Measurements from ENCODE around the gene RAPSN.

Gene RAPSN

GRCh38 chr11:47406896-47407745, 41.8 kb downstream of the RAPSN start:
- no peak for DNase-seq

DNA sequence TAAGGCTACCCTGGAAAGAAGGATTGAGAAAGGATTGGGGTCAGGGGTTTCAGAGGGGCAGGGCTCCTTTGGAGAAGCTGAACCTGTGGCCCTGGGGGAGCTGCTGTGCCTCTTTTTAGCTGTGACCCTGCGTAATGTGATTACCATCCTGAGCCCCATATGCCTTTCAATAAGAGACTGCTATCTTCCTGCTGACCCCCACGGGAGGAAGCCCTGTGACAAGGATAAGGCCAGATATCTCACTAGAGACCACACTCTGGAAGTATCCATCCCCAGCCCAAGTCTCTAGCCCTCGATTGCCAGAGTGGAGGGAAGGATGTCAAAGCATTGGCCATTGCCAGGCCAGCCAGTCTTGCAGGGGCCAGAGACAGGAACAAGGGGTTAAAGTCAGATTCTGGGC, 45.4 kb downstream of the RAPSN start:
- DNase-seq: no peak

- DNase-seq: no peak
These were observed 45.8 kb downstream of the RAPSN start for GRCh38 chr11:47403135-47403534.

- DNase-seq: no peak
These were observed 48.1 kb downstream of the RAPSN start for GRCh38 chr11:47400768-47401279.

- no peak for DNase-seq
These were observed 48.8 kb downstream of the RAPSN start for GRCh38 chr11:47399860-47400767.

GRCh38 chr11:47398551-47398950, 50.4 kb downstream of the RAPSN start:
- DNase-seq: no peak

- DNase-seq: no peak
These were observed 50.9 kb downstream of the RAPSN start for GRCh38 chr11:47398011-47398410.

GRCh38 chr11:47396049-47396320, 53.0 kb downstream of the RAPSN start:
- DNase-seq: no peak

DNA sequence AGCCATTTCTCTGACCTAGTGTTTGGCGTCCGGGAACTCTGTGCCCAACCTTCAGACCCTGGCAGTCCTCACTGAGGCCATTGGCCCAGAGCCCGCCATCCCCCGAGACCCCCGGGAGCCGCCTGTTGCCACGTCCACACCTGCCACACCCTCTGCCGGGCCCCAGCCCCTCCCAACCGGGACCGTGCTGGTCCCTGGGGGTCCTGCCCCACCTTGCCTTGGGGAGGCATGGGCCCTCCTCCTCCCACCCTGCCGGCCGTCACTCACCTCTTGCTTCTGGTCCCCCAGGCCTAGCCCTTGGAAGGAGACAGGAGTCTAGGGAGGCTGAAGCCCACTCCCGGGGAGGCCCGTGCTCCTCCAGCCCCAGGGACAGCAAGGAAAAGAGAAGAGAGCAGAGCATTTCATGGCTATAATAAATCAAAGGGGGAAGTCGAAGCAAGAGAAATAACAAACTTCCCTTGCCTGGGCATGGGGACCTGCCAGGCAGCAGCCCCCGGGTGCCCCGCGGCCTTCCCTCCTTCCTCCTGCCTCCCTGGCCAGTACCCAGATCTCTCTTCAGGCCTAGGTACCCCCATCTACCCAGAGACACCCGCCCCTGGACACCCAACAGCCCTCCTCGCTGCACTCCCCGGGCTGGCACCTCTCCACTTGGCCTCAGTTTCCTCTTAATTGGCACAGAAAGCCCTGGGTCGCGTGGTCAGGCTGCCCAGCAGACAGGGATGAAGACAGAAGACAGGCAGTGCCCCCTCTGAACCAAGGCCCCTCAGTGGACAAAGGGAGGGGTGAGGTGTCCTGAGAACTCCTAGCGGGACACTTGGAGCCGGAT, 53.5 kb downstream of the RAPSN start:
- no peak for DNase-seq

- no peak for DNase-seq
These were observed 54.4 kb downstream of the RAPSN start for GRCh38 chr11:47394322-47395222.

DNA sequence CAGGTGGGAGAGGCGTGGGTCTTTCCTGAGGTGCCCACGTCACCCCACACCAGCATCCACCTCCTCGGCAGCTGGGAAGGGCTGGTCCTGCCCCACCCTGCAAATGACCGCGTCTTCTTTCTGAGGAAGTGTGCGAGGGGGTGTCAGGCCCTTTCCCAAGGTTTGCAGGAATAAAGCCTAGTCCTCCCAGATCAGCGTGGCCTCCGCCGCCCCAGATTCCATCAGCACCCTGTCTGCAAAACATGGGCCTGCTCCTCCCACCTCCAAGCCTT, 55.0 kb downstream of the RAPSN start:
- no peak for DNase-seq

GRCh38 chr11:47393163-47394049, 55.5 kb downstream of the RAPSN start:
- no peak for DNase-seq

GRCh38 chr11:47392546-47393162, 56.3 kb downstream of the RAPSN start:
- DNase-seq: no peak

GRCh38 chr11:47391711-47392432, 57.1 kb downstream of the RAPSN start:
- DNase-seq: no peak

DNA sequence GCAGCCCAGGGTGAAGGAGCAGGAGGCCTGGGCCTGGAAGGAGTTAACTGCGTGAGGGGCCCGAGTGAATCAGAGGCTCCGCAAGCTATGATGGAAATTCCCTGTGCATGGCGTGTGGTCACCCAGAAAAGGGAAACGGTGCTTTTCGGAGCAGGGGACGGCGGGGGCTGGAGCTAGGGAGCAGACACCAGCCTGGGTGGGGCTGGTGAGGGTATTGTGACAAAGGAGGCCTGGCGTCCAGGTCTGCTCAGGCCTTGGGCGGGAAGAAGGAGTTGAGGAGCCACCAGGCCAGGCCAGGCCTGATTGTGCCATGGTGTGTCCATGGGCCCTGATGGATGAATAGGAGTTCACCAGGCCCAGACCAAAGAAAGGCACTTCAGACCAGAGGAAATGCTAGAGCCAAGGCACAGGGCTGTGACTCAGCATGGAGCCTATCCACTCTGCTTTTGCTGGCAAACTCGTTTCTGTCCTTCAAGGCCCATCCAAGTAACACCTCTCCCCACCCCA, 57.8 kb downstream of the RAPSN start:
- DNase-seq: no peak

- no peak for DNase-seq
These were observed 58.5 kb downstream of the RAPSN start for GRCh38 chr11:47390422-47390760.

- no peak for DNase-seq
These were observed 59.1 kb downstream of the RAPSN start for GRCh38 chr11:47389577-47390421.

DNA sequence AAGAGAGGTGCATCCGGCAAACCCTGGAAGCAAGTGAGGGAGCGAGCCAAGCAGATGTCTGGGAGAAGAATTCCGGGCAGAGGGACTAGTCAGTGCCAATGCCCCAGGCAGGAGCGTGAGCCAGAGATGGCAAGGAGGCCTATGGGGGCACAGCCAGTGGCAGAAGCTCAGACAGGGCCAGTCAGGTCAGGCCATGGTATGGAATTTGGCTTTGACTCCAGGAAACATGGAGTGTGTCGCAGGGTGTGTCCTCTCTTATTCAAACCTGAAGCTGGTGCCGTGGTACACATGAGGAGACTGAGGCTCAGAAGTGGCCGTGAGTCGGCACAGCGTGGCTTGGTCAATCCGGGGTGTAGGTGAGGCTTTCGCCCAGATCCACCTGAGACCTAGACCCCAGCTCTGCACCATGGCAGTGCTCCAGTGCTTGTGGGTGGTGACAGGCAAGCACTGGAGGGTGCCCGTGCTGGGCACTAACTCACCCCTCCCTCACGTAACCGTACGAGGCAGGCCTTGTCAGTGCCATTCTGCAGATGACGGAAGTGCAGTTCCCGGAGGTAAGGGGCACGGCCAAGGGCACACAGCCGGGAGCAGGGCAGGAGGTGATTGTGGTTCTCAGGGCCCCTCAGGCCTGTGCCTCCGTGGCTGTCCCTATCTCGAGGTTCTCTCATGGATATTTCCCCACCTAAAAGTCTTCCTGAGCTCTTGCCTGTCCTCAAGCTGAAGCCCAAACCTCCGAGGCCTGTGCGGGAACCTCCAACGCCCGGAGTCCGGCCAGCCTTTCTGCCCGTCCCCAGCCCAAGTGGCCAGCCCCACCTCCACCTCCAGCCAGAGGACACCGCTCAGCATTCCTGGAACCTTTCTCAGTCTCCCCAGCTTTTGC, 60.0 kb downstream of the RAPSN start:
- no peak for DNase-seq

Data from activated T-cell treated with anti-CD3 and anti-CD28 coated beads for 4 hours (primary cell).